Bronchial epithelial cell (primary cell): ENCODE measurements around the gene KCNAB3. TPM values are rescaled to one million over a fixed set of nuclear protein-coding genes. Genes with fewer than 3 reads are reported as not detected.

Source experiments
- DNase-seq: peaks from one replicate; pipeline ENCODE4 v3.0.0-alpha.2; 2010; ENCODE audit warnings: low read depth
- FAIRE-seq: peaks from 2 replicates; lab custom pipeline; 2011; peaks lifted over from hg19 to GRCh38; lab: Jason Lieb, UNC
- H3K27me3 ChIP-seq: 2 replicates; pipeline ENCODE4 v1.5.1; 2011; ENCODE audit warnings: low read length; ENCODE audit not compliant: control insufficient read depth, insufficient read depth
- H3K36me3 ChIP-seq: 2 replicates; pipeline ENCODE4 v1.5.1; 2011; ENCODE audit warnings: low read length; ENCODE audit not compliant: control insufficient read depth, insufficient read depth
- H3K4me3 ChIP-seq: 2 replicates; pipeline ENCODE4 v1.5.1; 2011; ENCODE audit warnings: mild to moderate bottlenecking, low read depth, low read length, control low read depth
- total RNA-seq: library from RNA; depleted of rRNA; stranded (reverse); fragments of >200 nt; gene quantifications from 2 replicates; pipeline ENCODE4 v1.2.1, GENCODE V29; 2014
- TF ChIP-seq, protein P1 (sequence below): IDR thresholded peaks from 2 replicates; pipeline ENCODE4 v1.5.1; 2011; ENCODE audit warnings: mild to moderate bottlenecking, moderate library complexity, low read length, control low read depth, inconsistent platforms; ENCODE audit not compliant: insufficient read depth, severe bottlenecking

The KCNAB3 gene
- total RNA-seq, 1 donor from 2014 or later, result 0.79 TPM

- Histone ChIP-seq H3K4me3 (no peak overlapping the region), H3K36me3 (peaks cover 26% of the 10 kb centered on the region), H3K27me3 (no peaks in the 10 kb centered on the region)
- FAIRE-seq (no peak), DNase-seq (no peak)
- TF ChIP-seq, protein P1, sequence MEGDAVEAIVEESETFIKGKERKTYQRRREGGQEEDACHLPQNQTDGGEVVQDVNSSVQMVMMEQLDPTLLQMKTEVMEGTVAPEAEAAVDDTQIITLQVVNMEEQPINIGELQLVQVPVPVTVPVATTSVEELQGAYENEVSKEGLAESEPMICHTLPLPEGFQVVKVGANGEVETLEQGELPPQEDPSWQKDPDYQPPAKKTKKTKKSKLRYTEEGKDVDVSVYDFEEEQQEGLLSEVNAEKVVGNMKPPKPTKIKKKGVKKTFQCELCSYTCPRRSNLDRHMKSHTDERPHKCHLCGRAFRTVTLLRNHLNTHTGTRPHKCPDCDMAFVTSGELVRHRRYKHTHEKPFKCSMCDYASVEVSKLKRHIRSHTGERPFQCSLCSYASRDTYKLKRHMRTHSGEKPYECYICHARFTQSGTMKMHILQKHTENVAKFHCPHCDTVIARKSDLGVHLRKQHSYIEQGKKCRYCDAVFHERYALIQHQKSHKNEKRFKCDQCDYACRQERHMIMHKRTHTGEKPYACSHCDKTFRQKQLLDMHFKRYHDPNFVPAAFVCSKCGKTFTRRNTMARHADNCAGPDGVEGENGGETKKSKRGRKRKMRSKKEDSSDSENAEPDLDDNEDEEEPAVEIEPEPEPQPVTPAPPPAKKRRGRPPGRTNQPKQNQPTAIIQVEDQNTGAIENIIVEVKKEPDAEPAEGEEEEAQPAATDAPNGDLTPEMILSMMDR, result no peak
Observed at GRCh38 chr17:7946441-7946840, 16.8 kb upstream of the KCNAB3 start.

GRCh38 chr17:7945651-7946050 is 16.0 kb upstream of the KCNAB3 start:
- no peak for FAIRE-seq
- no peak overlapping the region for H3K4me3 ChIP-seq
- TF ChIP-seq, protein P1, result no peak
- H3K27me3 ChIP-seq, result no peaks in the 10 kb centered on the region
- peaks cover 27% of the 10 kb centered on the region for H3K36me3 ChIP-seq
- no peak for DNase-seq

GRCh38 chr17:7944326-7944725 is 14.7 kb upstream of the KCNAB3 start:
- TF ChIP-seq, protein P1, result no peak
- DNase-seq (no peak), FAIRE-seq (peak; percentile 50)
- H3K36me3 ChIP-seq, result peaks cover 32% of the 10 kb centered on the region
- no peaks in the 10 kb centered on the region for H3K27me3 ChIP-seq
- H3K4me3 ChIP-seq, result no peak overlapping the region

GRCh38 chr17:7943291-7943690 is 13.6 kb upstream of the KCNAB3 start:
- TF ChIP-seq, protein P1, result no peak
- DNase-seq (no peak), FAIRE-seq (no peak)
- Histone ChIP-seq H3K27me3 (no peaks in the 10 kb centered on the region), H3K4me3 (no peak overlapping the region), H3K36me3 (peaks cover 31% of the 10 kb centered on the region)

DNA sequence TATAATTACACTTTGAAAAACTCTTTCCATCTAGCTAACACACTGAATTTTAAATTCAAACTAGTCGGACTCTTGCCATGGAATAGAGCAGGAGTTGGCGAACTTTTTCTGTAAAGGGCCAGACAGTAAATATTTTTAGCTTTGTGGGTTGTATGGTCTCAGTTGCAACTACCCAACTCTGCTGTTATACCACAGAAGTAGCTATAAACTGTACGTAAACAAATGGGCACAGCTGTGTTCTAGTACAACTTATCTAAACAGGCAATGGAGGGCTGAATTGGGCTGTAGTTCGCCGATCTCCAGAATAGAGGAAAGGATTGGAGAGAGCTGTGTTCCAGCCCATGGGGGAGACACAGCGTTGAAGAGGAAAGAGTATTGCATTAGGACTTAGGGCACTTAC is 11.1 kb upstream of the KCNAB3 start:
- no peak for FAIRE-seq

More for the DNA sequence above, 11.1 kb upstream of the KCNAB3 start:
- Histone ChIP-seq H3K27me3 (no peaks in the 10 kb centered on the region), H3K36me3 (peaks cover 29% of the 10 kb centered on the region), H3K4me3 (no peak overlapping the region)
- TF ChIP-seq, protein P1, result no peak
- DNase-seq, result no peak
